ENCODE data around the gene GFY.
"Not testable (repeated sequence)": the region's sequence is repeated elsewhere in the genome, so short reads cannot be mapped to it uniquely, and the experiment has no call there.

DNA sequence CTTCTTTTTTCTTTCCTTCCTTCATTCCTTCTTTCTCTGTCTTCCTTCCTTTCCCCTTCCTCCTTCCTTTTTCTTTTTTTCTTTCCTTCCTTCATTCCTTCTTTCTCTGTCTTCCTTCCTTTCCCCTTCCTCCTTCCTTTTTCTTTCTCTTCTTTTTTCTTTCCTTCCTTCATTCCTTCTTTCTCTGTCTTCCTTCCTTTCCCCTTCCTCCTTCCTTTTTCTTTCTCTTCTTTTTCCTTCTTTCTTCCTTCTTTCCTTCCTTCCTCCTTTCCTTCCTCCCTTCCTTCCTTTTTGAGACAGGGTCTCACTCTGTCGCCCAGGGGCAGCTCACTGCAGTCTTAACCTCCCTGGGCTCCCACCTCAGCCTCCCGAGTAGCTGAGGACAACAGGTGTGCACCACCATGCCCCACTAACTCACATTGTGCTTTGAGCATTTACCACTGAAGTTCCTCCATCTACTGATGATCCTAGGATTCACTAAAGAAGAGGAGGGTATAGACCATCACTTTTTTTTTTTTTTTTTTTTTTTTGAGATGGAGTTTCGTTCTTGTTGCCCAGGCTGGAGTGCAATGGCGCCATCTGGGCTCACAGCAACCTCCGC lies 19.0 kb downstream of the GFY start:
- not testable (repeated sequence) for TF ChIP-seq POLR2A (IDR thresholded peaks at IDR 0.05)
- TF ChIP-seq, protein P1, sequence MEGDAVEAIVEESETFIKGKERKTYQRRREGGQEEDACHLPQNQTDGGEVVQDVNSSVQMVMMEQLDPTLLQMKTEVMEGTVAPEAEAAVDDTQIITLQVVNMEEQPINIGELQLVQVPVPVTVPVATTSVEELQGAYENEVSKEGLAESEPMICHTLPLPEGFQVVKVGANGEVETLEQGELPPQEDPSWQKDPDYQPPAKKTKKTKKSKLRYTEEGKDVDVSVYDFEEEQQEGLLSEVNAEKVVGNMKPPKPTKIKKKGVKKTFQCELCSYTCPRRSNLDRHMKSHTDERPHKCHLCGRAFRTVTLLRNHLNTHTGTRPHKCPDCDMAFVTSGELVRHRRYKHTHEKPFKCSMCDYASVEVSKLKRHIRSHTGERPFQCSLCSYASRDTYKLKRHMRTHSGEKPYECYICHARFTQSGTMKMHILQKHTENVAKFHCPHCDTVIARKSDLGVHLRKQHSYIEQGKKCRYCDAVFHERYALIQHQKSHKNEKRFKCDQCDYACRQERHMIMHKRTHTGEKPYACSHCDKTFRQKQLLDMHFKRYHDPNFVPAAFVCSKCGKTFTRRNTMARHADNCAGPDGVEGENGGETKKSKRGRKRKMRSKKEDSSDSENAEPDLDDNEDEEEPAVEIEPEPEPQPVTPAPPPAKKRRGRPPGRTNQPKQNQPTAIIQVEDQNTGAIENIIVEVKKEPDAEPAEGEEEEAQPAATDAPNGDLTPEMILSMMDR (IDR thresholded peaks at IDR 0.05), result not testable (repeated sequence)
